Measurements from ENCODE around the gene ACAA2.

Gene ACAA2

DNA sequence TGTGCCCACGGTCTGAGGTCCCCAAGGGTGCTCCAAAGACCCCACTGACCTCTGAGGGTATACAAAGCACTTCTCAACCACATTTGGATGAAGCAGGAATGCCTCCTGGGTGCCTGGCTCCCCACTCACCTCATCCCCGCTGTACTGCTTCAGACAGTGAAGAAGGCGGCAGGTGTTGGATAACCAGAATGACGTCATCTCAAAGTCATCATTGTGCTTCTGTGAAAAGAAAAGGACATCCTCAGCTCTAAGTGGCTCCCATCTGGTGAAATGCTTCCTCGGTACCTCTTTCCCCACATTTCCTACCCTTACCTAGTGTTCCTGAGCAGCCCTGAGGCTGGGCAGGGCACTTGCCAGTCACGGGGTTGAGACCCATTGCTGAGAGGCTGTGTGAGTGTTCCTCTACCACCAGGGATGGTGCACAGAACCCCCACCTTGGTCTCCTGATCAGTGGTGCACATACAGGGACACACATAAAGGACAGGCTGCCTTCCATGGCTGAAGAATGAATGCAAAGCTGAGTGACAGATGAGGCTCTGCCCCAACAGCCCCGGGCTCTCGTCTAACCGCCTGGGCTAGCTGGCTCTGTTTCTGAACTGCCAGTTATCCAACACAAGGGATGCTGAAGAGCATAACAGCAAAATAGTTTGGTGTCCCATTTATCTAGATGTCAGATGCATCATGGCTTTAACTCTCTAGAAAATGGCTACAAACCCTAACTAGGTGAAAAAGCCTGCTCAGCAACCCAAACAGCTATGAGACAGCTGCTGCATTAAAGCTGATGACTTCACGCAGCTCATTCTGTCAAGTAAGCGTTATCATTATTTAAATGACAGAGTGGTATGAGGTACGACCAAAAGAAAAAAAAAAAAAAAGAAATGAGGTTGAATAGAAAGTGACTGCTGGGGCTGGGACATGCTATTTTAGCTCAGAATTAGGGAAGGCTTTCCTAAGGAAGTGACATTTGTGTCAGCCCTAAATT lies 28.2 kb upstream of the ACAA2 start:
- DNase-seq (ENCODE audit: low read depth in 1 of 2, low spot score in 1 of 2), result no peak
- H3K27me3 ChIP-seq (ENCODE audit: insufficient read depth, poor library complexity, severe bottlenecking), result no peaks in the 10 kb centered on the region
- H3K4me3 ChIP-seq (replicated peaks; ENCODE audit: insufficient read depth, low read length), result no peak overlapping the region
- H3K27ac ChIP-seq (replicated peaks), result no peak overlapping the region
- no peak for TF ChIP-seq SPI1 (IDR thresholded peaks at IDR 0.05; ENCODE audit: borderline replicate concordance, low read depth)
- TF ChIP-seq, protein P1, sequence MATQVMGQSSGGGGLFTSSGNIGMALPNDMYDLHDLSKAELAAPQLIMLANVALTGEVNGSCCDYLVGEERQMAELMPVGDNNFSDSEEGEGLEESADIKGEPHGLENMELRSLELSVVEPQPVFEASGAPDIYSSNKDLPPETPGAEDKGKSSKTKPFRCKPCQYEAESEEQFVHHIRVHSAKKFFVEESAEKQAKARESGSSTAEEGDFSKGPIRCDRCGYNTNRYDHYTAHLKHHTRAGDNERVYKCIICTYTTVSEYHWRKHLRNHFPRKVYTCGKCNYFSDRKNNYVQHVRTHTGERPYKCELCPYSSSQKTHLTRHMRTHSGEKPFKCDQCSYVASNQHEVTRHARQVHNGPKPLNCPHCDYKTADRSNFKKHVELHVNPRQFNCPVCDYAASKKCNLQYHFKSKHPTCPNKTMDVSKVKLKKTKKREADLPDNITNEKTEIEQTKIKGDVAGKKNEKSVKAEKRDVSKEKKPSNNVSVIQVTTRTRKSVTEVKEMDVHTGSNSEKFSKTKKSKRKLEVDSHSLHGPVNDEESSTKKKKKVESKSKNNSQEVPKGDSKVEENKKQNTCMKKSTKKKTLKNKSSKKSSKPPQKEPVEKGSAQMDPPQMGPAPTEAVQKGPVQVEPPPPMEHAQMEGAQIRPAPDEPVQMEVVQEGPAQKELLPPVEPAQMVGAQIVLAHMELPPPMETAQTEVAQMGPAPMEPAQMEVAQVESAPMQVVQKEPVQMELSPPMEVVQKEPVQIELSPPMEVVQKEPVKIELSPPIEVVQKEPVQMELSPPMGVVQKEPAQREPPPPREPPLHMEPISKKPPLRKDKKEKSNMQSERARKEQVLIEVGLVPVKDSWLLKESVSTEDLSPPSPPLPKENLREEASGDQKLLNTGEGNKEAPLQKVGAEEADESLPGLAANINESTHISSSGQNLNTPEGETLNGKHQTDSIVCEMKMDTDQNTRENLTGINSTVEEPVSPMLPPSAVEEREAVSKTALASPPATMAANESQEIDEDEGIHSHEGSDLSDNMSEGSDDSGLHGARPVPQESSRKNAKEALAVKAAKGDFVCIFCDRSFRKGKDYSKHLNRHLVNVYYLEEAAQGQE (IDR thresholded peaks at IDR 0.05; ENCODE audit: insufficient replicate concordance, low read depth), result no peak
- no peak for TF ChIP-seq POLR2AphosphoS5 (IDR thresholded peaks at IDR 0.05; ENCODE audit: low read depth)
- TF ChIP-seq GABPA (IDR thresholded peaks at IDR 0.05; ENCODE audit: low read depth), result no peak
- TF ChIP-seq, protein P2, sequence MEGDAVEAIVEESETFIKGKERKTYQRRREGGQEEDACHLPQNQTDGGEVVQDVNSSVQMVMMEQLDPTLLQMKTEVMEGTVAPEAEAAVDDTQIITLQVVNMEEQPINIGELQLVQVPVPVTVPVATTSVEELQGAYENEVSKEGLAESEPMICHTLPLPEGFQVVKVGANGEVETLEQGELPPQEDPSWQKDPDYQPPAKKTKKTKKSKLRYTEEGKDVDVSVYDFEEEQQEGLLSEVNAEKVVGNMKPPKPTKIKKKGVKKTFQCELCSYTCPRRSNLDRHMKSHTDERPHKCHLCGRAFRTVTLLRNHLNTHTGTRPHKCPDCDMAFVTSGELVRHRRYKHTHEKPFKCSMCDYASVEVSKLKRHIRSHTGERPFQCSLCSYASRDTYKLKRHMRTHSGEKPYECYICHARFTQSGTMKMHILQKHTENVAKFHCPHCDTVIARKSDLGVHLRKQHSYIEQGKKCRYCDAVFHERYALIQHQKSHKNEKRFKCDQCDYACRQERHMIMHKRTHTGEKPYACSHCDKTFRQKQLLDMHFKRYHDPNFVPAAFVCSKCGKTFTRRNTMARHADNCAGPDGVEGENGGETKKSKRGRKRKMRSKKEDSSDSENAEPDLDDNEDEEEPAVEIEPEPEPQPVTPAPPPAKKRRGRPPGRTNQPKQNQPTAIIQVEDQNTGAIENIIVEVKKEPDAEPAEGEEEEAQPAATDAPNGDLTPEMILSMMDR (IDR thresholded peaks at IDR 0.05; ENCODE audit: insufficient read depth, low read length), result no peak

DNA sequence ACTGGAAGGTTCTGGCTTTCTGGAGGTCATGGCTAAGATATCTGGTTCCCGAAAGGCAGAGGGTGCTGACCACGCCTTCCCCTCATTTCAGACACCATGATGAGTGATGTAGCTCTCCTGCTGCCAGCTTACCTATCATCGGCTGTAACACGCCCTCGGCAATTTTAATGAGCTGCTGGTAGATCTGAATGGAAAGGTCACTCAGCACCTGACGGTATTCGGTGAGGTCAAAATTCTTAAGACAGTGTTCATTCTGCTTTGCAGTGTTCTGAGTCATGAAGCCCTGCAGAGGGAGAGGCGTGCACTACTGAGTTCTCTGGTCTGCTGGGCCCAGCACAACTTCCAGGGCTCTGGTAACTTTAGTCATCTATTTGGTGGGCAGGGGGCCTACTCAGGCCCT lies 25.7 kb upstream of the ACAA2 start:
- Histone ChIP-seq H3K4me3 (replicated peaks; ENCODE audit: insufficient read depth, low read length) (no peak overlapping the region), H3K27ac (replicated peaks) (no peak overlapping the region), H3K27me3 (ENCODE audit: insufficient read depth, poor library complexity, severe bottlenecking) (peaks cover 3% of the 10 kb centered on the region)
- TF ChIP-seq, protein P2 (IDR thresholded peaks at IDR 0.05; ENCODE audit: insufficient read depth, low read length), result no peak
- TF ChIP-seq, protein P1 (IDR thresholded peaks at IDR 0.05; ENCODE audit: insufficient replicate concordance, low read depth), result no peak
- TF ChIP-seq SPI1 (IDR thresholded peaks at IDR 0.05; ENCODE audit: borderline replicate concordance, low read depth) (no peak), POLR2AphosphoS5 (IDR thresholded peaks at IDR 0.05; ENCODE audit: low read depth) (no peak), GABPA (IDR thresholded peaks at IDR 0.05; ENCODE audit: low read depth) (no peak)
- DNase-seq (ENCODE audit: low read depth in 1 of 2, low spot score in 1 of 2), result no peak

DNA sequence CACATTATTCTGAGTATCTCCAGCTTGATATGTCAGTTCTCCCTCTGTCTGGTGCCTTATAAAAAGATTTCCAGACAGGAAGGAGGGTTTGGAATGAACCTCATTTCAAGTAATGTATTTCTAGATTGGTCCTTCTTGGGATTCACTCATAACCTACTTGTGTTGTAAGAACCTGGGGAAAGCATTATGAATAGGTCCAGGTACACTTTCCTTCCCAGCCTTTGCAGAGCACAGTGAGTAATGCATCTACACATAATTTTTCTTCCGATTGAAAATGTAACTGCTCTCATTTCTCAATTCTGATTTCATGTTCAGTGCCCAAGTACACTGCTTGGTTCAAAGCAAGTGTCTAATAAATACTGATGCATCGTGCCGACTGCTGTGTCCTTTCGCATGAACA lies 25.0 kb upstream of the ACAA2 start:
- Histone ChIP-seq H3K27ac (replicated peaks) (no peak overlapping the region), H3K4me3 (replicated peaks; ENCODE audit: insufficient read depth, low read length) (no peak overlapping the region), H3K27me3 (ENCODE audit: insufficient read depth, poor library complexity, severe bottlenecking) (peaks cover 6% of the 10 kb centered on the region)
- no peak for DNase-seq (ENCODE audit: low read depth in 1 of 2, low spot score in 1 of 2)
- TF ChIP-seq, protein P2 (IDR thresholded peaks at IDR 0.05; ENCODE audit: insufficient read depth, low read length), result no peak
- TF ChIP-seq SPI1 (IDR thresholded peaks at IDR 0.05; ENCODE audit: borderline replicate concordance, low read depth) (no peak), POLR2AphosphoS5 (IDR thresholded peaks at IDR 0.05; ENCODE audit: low read depth) (no peak), GABPA (IDR thresholded peaks at IDR 0.05; ENCODE audit: low read depth) (no peak)
- TF ChIP-seq, protein P1 (IDR thresholded peaks at IDR 0.05; ENCODE audit: insufficient replicate concordance, low read depth), result no peak
